HCT116 (cell line): ENCODE data around the gene TLE5. TPM values are rescaled to one million over a fixed set of nuclear protein-coding genes. Genes with fewer than 3 reads are reported as not detected.

ENCODE experiments used
- ATAC-seq: fragments of 200-7000 bp; cut with Tn5 transposase; 2 replicates; pipeline ENCODE4 v1.9.1; 2020; ENCODE audit warnings: mild to moderate bottlenecking, moderate library complexity
- BruUV-seq: library from RNA; stranded (reverse); fragments of 400-500 nt; replicated peaks from 2 replicates; lab custom pipeline; 2021; lab: Mats Ljungman, UMichigan
- CTCF ChIA-PET: fragments of 300-600 bp; sonication (Branson Sonifier 250); formaldehyde crosslinking; loops from one replicate; lab custom pipeline; 2021; ENCODE audit warnings: antibody characterized with exemption; lab: Charles Lee
- POLR2A ChIA-PET: fragments of 300-600, 350-600 bp; sonication (Branson Sonifier 250); formaldehyde crosslinking; loops from one replicate; lab custom pipeline; 2021; ENCODE audit warnings: antibody characterized with exemption; lab: Charles Lee
- RAD21 ChIA-PET, 2 experiments: fragments of 300-600 bp; sonication (Branson Sonifier 250); formaldehyde crosslinking; loops; one replicate each; lab custom pipeline; 2023; ENCODE audit warnings: low total read pairs in 2 of 2; ENCODE audit not compliant: uncharacterized antibody in 2 of 2, unreplicated experiment in 2 of 2, low non-redundant PET in 1 of 2; lab: Charles Lee
- DNase-seq: peaks from one replicate; pipeline ENCODE4 v3.0.0-alpha.2; 2010; ENCODE audit warnings: low read depth, low spot score
- H2AFZ ChIP-seq: fragments of 200-600 bp; shearing (Covaris generic), sonication (generic); 2 replicates; pipeline ENCODE4 v1.6.1; 2017; ENCODE audit warnings: low read depth, mixed run types, mixed read lengths, antibody characterized with exemption, low read length; ENCODE audit not compliant: poor library complexity, severe bottlenecking
- H3K27ac ChIP-seq: 2 replicates; pipeline ENCODE4 v1.5.1; 2012; ENCODE audit warnings: low read depth, low read length
- H3K27me3 ChIP-seq: fragments of 200-600 bp; sonication (generic); 2 replicates; pipeline ENCODE4 v1.6.1; 2016; ENCODE audit warnings: mixed run types, low read length, mixed read lengths; ENCODE audit not compliant: insufficient read depth
- H3K36me3 ChIP-seq, 2 experiments: fragments of 200-500 bp in 1 of 2; fragments of 200-600 bp in 1 of 2; sonication (Bioruptor generic) in 1 of 2; sonication (generic) in 1 of 2; 2 replicates each; pipeline versions ENCODE4 v1.5.1 to v1.6.1; 2014 to 2016; ENCODE audit warnings: low read length in 2 of 2, inconsistent platforms in 1 of 2, mixed read lengths in 1 of 2, mixed run types in 1 of 2; ENCODE audit not compliant: insufficient read depth in 2 of 2, control insufficient read depth in 1 of 2
- H3K4me1 ChIP-seq, 2 experiments: fragments of 200-600 bp in 1 of 2; sonication (generic) in 1 of 2; 2 replicates each; pipeline versions ENCODE4 v1.5.1 to v1.6.1; 2012 to 2017; ENCODE audit warnings: low read length in 2 of 2, inconsistent platforms in 1 of 2, mild to moderate bottlenecking in 1 of 2, mixed read lengths in 1 of 2, mixed run types in 1 of 2, moderate library complexity in 1 of 2; ENCODE audit not compliant: insufficient read depth in 2 of 2, control insufficient read depth in 1 of 2
- H3K4me2 ChIP-seq: fragments of 200-600 bp; sonication (generic); 2 replicates; pipeline ENCODE4 v1.6.1; 2017; ENCODE audit warnings: mixed run types, low read length, mixed read lengths
- H3K4me3 ChIP-seq, 2 experiments: fragments of 200-600 bp in 1 of 2; sonication (generic) in 1 of 2; replicated peaks in 1 of 2; 2 replicates each; pipeline ENCODE4 v1.5.1; 2011 to 2016; ENCODE audit warnings: low read length in 2 of 2, control low read depth in 1 of 2, low read depth in 1 of 2, mild to moderate bottlenecking in 1 of 2, mixed read lengths in 1 of 2, mixed run types in 1 of 2
- H3K79me2 ChIP-seq: fragments of 200-600 bp; sonication (generic); 2 replicates; pipeline ENCODE4 v1.6.1; 2017; ENCODE audit warnings: mild to moderate bottlenecking, mixed run types, low read length, moderate library complexity, mixed read lengths; ENCODE audit not compliant: insufficient read depth
- H3K9ac ChIP-seq: fragments of 200-600 bp; sonication (generic); 2 replicates; pipeline ENCODE4 v1.6.1; 2016; ENCODE audit warnings: low read length, mixed read lengths
- H3K9me2 ChIP-seq: fragments of 200-600 bp; sonication (generic), shearing (Covaris generic); 2 replicates; pipeline ENCODE4 v1.6.1; 2017; ENCODE audit warnings: mixed run types, mild to moderate bottlenecking, moderate library complexity; ENCODE audit not compliant: insufficient read depth
- H3K9me3 ChIP-seq, 2 experiments: fragments of 200-500 bp in 1 of 2; fragments of 200-600 bp in 1 of 2; sonication (Bioruptor generic) in 1 of 2; sonication (generic) in 1 of 2; 2 replicates each; pipeline ENCODE4 v1.6.1; 2014 to 2017; ENCODE audit warnings: low read length in 2 of 2, mixed read lengths in 2 of 2, inconsistent platforms in 1 of 2, low read depth in 1 of 2, mild to moderate bottlenecking in 1 of 2, mixed run types in 1 of 2, moderate library complexity in 1 of 2; ENCODE audit not compliant: control insufficient read depth in 1 of 2, insufficient read depth in 1 of 2
- H4K20me1 ChIP-seq: fragments of 200-600 bp; sonication (generic), shearing (Covaris generic); 2 replicates; pipeline ENCODE4 v1.6.1; 2017; ENCODE audit warnings: mixed run types, mild to moderate bottlenecking, moderate library complexity; ENCODE audit not compliant: insufficient read depth
- CEBPB ChIP-seq: IDR thresholded peaks from 2 replicates; pipeline ENCODE4 v1.6.1; 2012; ENCODE audit warnings: low read depth
- EZH2 ChIP-seq: fragments of 200-600 bp; sonication (generic); IDR thresholded peaks from 2 replicates; pipeline ENCODE4 v1.6.1; 2017; ENCODE audit warnings: antibody characterized with exemption, mixed run types
- EZH2phosphoT487 ChIP-seq: fragments of 200-600 bp; IDR thresholded peaks from 2 replicates; pipeline ENCODE4 v1.6.1; 2018; ENCODE audit warnings: antibody characterized with exemption, borderline replicate concordance
- POLR2A ChIP-seq: IDR thresholded peaks from 2 replicates; pipeline ENCODE4 v1.7.0; 2011; ENCODE audit warnings: borderline replicate concordance; ENCODE audit not compliant: insufficient read depth, insufficient read length; ENCODE audit errors: extremely low read depth
- POLR2AphosphoS5 ChIP-seq: IDR thresholded peaks from 2 replicates; pipeline ENCODE4 v1.6.1; 2011; ENCODE audit warnings: mild to moderate bottlenecking, low read depth, low read length, moderate library complexity
- RAD21 ChIP-seq: IDR thresholded peaks from 2 replicates; pipeline ENCODE4 v1.6.1; 2012; ENCODE audit warnings: low read depth, mild to moderate bottlenecking
- SIN3A ChIP-seq: IDR thresholded peaks from 2 replicates; pipeline ENCODE4 v1.6.1; 2012; ENCODE audit warnings: low read depth
- SP1 ChIP-seq: IDR thresholded peaks from 2 replicates; pipeline ENCODE4 v1.6.1; 2012; ENCODE audit warnings: low read depth
- SRF ChIP-seq: IDR thresholded peaks from 2 replicates; pipeline ENCODE4 v1.6.1; 2012; ENCODE audit warnings: low read depth
- TCF7L2 ChIP-seq: IDR thresholded peaks from 2 replicates; pipeline ENCODE4 v1.7.0; 2011; ENCODE audit warnings: borderline replicate concordance, inconsistent platforms; ENCODE audit not compliant: insufficient read depth, insufficient read length; ENCODE audit errors: extremely low read depth
- YY1 ChIP-seq: IDR thresholded peaks from 2 replicates; pipeline ENCODE4 v1.6.1; 2011; ENCODE audit warnings: low read length, low read depth, moderate library complexity, mild to moderate bottlenecking; ENCODE audit not compliant: insufficient replicate concordance; ENCODE audit errors: extremely low read depth
- ZFX ChIP-seq: fragments of 450-650 bp; IDR thresholded peaks from 2 replicates; pipeline ENCODE4 v1.6.1; 2017
- ZNF274 ChIP-seq: fragments of 200-500 bp; sonication (Bioruptor generic); IDR thresholded peaks from 2 replicates; pipeline ENCODE4 v1.6.1; 2014; ENCODE audit warnings: mild to moderate bottlenecking, low read depth, low read length, inconsistent platforms
- intact Hi-C: fragments of 100-400 bp; cut with micrococcal nuclease; formaldehyde crosslinking; loops from 2 replicates; pipeline ENCODE4 v1.10.0; 2022
- total RNA-seq: library from RNA; stranded (reverse); gene quantifications from one replicate; pipeline ENCODE4 v1.2.1, GENCODE V29; 2021; ENCODE audit not compliant: unreplicated experiment
- TF ChIP-seq, protein P1 (sequence below), 3 experiments: fragments of 200-600 bp in 1 of 3; sonication (generic) in 1 of 3; IDR thresholded peaks in 2 of 3; conservative IDR thresholded peaks in 1 of 3; 2 replicates each; pipeline ENCODE4 v1.5.1; 2012 to 2017; ENCODE audit warnings: low read depth in 2 of 3, low read length in 2 of 3, antibody characterized with exemption in 1 of 3, borderline replicate concordance in 1 of 3, control low read depth in 1 of 3, mild to moderate bottlenecking in 1 of 3, mixed read lengths in 1 of 3, mixed run types in 1 of 3, moderate library complexity in 1 of 3; ENCODE audit not compliant: insufficient read depth in 1 of 3
- TF ChIP-seq, protein P2 (sequence below): IDR thresholded peaks from 2 replicates; pipeline ENCODE4 v1.6.1; 2012

Gene TLE5
- total RNA-seq, 1 experiment from 2014 or later: 263 TPM

DNA sequence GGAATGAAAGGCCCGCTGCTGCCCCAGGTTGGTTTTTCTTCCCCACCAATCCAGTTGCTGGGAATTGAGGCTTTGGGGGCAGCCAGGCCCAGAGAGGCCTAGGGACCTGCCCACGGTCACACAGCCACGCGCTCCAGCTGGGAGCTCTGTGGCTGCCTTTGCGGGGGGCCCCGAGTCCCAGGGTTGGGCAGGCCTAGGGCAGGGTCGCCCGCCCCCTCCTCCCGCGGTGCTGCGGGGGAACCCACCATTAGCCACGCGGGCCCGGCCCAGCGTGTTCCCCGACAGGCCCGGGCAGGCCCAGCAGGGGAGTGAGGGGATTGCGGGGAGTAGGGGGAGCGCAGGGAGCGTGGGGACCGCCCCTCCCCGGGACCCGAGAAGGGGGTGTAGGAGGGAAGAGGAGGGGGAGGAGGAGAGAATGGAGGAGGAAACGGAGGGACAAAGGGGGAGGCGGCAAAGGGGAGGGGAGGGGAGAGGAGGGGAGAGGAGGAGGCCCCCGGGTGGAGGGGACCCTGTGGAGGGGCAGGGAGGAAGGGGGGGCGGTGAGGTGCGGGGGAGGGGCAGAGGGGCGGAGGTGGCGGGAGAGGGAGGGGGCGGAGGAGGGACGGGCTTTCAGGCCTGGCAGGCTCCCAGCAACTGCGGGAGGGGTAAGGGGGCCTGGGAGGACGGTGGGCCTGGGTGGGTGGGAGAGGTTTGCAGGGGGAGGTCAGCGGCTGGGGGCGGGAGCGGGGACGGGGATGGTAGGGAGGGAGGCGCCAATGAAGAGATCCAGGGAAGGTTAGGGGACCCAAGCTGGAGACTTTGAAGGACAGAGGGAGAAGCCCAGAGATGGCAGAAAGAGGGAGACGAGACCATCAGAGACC lies 20.3 kb downstream of the TLE5 start:
- H3K9me3 ChIP-seq: no peaks in the 10 kb centered on the region
- no peak overlapping the region for H3K4me3 ChIP-seq
- intact Hi-C loops: no loop called here
- no peak overlapping the region for H3K4me2 ChIP-seq
- H3K27me3 ChIP-seq: no peaks in the 10 kb centered on the region
- BruUV-seq: no TSS peak
- H3K9me2 ChIP-seq: no peaks in the 10 kb centered on the region
- no peak for ATAC-seq
- H3K27ac ChIP-seq: no peak overlapping the region
- no peak for DNase-seq
- no peaks in the 10 kb centered on the region for H3K79me2 ChIP-seq
- H2AFZ ChIP-seq: no peak overlapping the region
- no peak overlapping the region for H3K9ac ChIP-seq
- no peak for TF ChIP-seq SRF
- TF ChIP-seq EZH2: no peak
- no peak for TF ChIP-seq YY1
- no peak for TF ChIP-seq ZNF274
- no peak for TF ChIP-seq CEBPB
- TF ChIP-seq, protein P1, sequence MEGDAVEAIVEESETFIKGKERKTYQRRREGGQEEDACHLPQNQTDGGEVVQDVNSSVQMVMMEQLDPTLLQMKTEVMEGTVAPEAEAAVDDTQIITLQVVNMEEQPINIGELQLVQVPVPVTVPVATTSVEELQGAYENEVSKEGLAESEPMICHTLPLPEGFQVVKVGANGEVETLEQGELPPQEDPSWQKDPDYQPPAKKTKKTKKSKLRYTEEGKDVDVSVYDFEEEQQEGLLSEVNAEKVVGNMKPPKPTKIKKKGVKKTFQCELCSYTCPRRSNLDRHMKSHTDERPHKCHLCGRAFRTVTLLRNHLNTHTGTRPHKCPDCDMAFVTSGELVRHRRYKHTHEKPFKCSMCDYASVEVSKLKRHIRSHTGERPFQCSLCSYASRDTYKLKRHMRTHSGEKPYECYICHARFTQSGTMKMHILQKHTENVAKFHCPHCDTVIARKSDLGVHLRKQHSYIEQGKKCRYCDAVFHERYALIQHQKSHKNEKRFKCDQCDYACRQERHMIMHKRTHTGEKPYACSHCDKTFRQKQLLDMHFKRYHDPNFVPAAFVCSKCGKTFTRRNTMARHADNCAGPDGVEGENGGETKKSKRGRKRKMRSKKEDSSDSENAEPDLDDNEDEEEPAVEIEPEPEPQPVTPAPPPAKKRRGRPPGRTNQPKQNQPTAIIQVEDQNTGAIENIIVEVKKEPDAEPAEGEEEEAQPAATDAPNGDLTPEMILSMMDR (IDR thresholded peaks at IDR 0.05 in 2 of 3, conservative IDR thresholded peaks at IDR 0.05 in 1 of 3; ENCODE audit: borderline replicate concordance in 1 of 3, insufficient read depth in 1 of 3, low read depth in 2 of 3, low read length in 2 of 3): no peak
- no peak for TF ChIP-seq TCF7L2
- TF ChIP-seq RAD21: no peak
- no peak for TF ChIP-seq SP1
- no peak for TF ChIP-seq ZFX
- TF ChIP-seq SIN3A: no peak
- TF ChIP-seq, protein P2, sequence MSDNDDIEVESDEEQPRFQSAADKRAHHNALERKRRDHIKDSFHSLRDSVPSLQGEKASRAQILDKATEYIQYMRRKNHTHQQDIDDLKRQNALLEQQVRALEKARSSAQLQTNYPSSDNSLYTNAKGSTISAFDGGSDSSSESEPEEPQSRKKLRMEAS: no peak
- TF ChIP-seq POLR2AphosphoS5: no peak
- no peak for TF ChIP-seq POLR2A
- no peak for TF ChIP-seq EZH2phosphoT487
- ChIA-PET CTCF (no interaction called here), POLR2A (no interaction called here), RAD21 (no interaction called here)
- H3K36me3 ChIP-seq: no peaks in the 10 kb centered on the region
- H3K4me1 ChIP-seq: peaks cover 22 to 28% of the 10 kb centered on the region in 2 experiments
- no peaks in the 10 kb centered on the region for H4K20me1 ChIP-seq
